Activated CD4-positive, alpha-beta T cell treated with anti-CD3 and anti-CD28 coated beads, Interleukin-2, amount 10 ng/mL, durations not matched to agents 24 days and 14 days (primary cell): ENCODE data around the gene SCN4A. TPM values are rescaled to one million over a fixed set of nuclear protein-coding genes. Genes with fewer than 3 reads are reported as not detected.
"Not testable (repeated sequence)": the region's sequence is repeated elsewhere in the genome, so short reads cannot be mapped to it uniquely, and the experiment has no call there.

Source experiments
- DNase-seq: peaks from one replicate; pipeline ENCODE4 v3.0.0; 2022
- H3K27ac Mint-ChIP-seq: one replicate; pipeline ENCODE4 v1.8.0; 2022; ENCODE audit warnings: mild to moderate bottlenecking, mixed read lengths
- H3K27me3 Mint-ChIP-seq: one replicate; pipeline ENCODE4 v1.8.0; 2022; ENCODE audit warnings: mixed read lengths
- H3K36me3 Mint-ChIP-seq: one replicate; pipeline ENCODE4 v1.8.0; 2022; ENCODE audit warnings: low read depth, mild to moderate bottlenecking, mixed read lengths
- H3K4me1 Mint-ChIP-seq: one replicate; pipeline ENCODE4 v1.8.0; 2021; ENCODE audit warnings: mixed read lengths
- H3K4me3 Mint-ChIP-seq: one replicate; pipeline ENCODE4 v1.8.0; 2022; ENCODE audit warnings: mild to moderate bottlenecking, moderate library complexity, mixed read lengths
- H3K9me3 Mint-ChIP-seq: one replicate; pipeline ENCODE4 v1.8.0; 2021; ENCODE audit warnings: mixed read lengths
- intact Hi-C: fragments of 100-400 bp; cut with micrococcal nuclease; formaldehyde crosslinking; loops from one replicate; pipeline ENCODE4 v1.15.1; 2023
- total RNA-seq: library from RNA; stranded (reverse); gene quantifications from 2 replicates; pipeline ENCODE4 v1.2.3, GENCODE V29; 2022

Gene SCN4A
- total RNA-seq, 1 donor from 2014 or later = 0.40 TPM

DNA sequence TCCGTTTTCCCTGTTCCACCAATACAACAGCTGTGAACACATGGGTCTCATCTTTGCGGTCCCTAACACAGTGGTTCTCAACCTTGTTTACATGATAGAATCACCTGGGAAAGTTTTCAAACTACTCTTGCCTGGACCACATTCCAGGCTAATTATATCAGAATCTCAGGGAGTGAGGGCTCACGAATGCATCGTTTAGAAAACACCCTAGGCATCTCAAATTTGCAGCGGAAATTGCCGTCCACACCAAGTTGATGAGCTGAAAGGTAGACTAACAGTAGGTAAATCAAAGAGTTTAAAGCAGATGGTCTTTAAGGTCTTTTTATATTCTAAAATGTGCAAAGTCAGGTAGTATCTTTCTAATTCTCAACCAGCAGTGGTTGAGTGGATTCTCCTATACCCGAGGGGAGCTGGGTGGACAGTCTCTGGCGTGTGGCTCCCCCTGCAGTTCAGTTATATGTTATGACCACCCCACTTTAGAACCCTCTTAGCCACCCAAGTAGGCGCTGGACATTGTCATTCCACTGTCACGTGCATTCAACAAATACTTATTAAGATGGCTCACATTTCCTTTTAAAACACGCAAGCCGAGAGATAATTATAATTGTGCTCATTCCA, 65.4 kb downstream of the SCN4A start:
- H3K27ac Mint-ChIP-seq, intact Hi-C loops, DNase-seq, H3K9me3 Mint-ChIP-seq, H3K4me1 Mint-ChIP-seq, H3K36me3 Mint-ChIP-seq, H3K4me3 Mint-ChIP-seq: not testable (repeated sequence)
- H3K27me3 Mint-ChIP-seq = peaks cover 11% of the 10 kb centered on the region

DNA sequence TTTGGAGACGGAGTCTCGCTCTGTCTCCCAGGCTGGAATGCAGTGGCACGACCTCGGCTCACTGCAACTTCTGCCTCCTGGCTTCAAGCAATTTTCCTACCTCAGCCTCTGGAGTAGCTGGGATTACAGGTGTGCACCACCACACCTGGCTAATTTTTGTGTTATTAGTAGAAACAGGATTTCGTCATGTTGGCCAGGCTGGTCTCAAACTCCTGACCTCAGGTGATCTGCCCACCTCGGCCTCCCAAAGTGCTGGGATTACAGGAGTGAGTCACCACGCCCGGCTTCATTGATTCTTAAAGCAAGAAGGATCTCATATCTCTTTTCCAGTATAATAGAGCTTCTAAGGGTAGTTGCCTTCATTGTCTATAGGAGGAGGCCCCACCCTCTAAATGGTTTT, 67.9 kb downstream of the SCN4A start:
- peaks cover 17% of the 10 kb centered on the region for H3K27me3 Mint-ChIP-seq
- H3K4me1 Mint-ChIP-seq, H3K36me3 Mint-ChIP-seq, H3K4me3 Mint-ChIP-seq, intact Hi-C loops, H3K9me3 Mint-ChIP-seq, DNase-seq, H3K27ac Mint-ChIP-seq: not testable (repeated sequence)

DNA sequence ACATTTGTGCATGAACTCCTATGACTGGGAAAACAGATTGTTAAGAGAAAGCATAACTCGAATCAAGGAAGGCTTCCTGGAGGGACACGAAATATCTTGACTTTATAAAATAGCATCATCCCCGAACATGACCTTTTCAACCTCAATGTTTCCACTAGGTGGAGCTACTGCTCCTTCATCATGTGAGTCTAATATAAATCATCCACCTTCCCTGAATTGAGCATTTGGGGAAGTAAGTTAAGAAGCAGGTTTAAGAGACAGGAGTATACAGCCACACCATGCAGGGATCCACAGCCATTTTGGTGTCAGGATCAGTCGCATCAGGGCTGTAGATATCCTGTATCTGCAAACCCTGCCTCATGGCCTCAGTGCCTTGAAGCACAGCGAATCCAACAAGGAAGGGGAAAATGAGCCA, 68.9 kb downstream of the SCN4A start:
- H3K36me3 Mint-ChIP-seq, intact Hi-C loops, H3K4me3 Mint-ChIP-seq, H3K9me3 Mint-ChIP-seq, H3K27ac Mint-ChIP-seq: not testable (repeated sequence)
- H3K27me3 Mint-ChIP-seq = peaks cover 17% of the 10 kb centered on the region
- peak; percentile 81 for DNase-seq
- peaks cover 10% of the 10 kb centered on the region for H3K4me1 Mint-ChIP-seq

GRCh38 chr17:63901971-63902370, 70.7 kb downstream of the SCN4A start:
- Mint-ChIP-seq H3K4me1 (peaks cover 10% of the 10 kb centered on the region), H3K27me3 (peaks cover 14% of the 10 kb centered on the region)
- H3K9me3 Mint-ChIP-seq, H3K27ac Mint-ChIP-seq, DNase-seq, H3K4me3 Mint-ChIP-seq, H3K36me3 Mint-ChIP-seq, intact Hi-C loops: not testable (repeated sequence)

- H3K9me3 Mint-ChIP-seq, H3K4me3 Mint-ChIP-seq, H3K36me3 Mint-ChIP-seq, intact Hi-C loops, H3K27ac Mint-ChIP-seq: not testable (repeated sequence)
- Mint-ChIP-seq H3K4me1 (peaks cover 10% of the 10 kb centered on the region), H3K27me3 (peaks cover 13% of the 10 kb centered on the region)
- DNase-seq = peak; percentile 76
These were observed 73.6 kb downstream of the SCN4A start for GRCh38 chr17:63898899-63899798.

GRCh38 chr17:63896524-63897354, 76.0 kb downstream of the SCN4A start, which contains the start of gene CSH1:
TSS of gene CSH1 (minus strand) at chr17:63896574. CDS start at chr17:63896511, 63 bp downstream.
- peaks cover 24% of the 10 kb centered on the region for H3K27me3 Mint-ChIP-seq
- H3K27ac Mint-ChIP-seq, DNase-seq, H3K36me3 Mint-ChIP-seq, H3K9me3 Mint-ChIP-seq, H3K4me3 Mint-ChIP-seq, intact Hi-C loops, H3K4me1 Mint-ChIP-seq: not testable (repeated sequence)

DNA sequence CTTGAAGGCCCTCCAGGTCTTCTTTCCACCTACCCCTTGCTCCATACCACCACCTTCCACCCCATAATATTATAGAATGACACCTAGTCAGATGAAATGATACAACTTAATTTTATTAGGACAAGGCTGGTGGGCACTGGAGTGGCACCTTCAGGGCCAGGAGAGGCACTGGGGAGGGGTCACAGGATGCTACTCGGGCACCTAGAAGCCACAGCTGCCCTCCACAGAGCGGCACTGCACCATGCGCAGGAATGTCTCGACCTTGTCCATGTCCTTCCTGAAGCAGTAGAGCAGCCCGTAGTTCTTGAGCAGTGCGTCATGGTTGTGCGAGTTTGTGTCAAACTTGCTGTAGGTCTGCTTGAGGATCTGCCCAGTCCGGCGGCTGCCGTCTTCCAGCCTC, 77.9 kb downstream of the SCN4A start:
- DNase-seq = not testable (repeated sequence)

DNA sequence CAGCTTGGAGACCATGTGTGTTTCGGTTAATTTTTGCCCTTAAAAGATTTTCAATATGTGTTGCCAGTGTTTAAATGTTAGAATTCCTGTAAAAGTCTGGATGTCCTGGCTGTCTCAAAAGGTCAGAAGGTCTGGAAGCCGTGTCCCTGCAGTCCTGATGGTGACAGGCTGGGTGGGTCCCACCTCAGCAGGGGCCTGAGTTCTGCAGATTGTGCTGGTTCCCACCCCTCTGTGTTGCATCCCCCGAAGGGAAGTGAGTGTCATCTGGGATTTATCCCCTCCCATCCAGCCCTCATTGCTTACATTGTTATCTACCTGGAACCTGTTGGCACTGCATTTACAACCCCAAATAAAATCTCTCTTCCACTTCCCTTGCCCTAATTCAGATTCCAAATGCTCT, 78.7 kb downstream of the SCN4A start:
- H3K36me3 Mint-ChIP-seq, DNase-seq, H3K4me1 Mint-ChIP-seq, H3K9me3 Mint-ChIP-seq, H3K27ac Mint-ChIP-seq, intact Hi-C loops, H3K4me3 Mint-ChIP-seq: not testable (repeated sequence)
- peaks cover 26% of the 10 kb centered on the region for H3K27me3 Mint-ChIP-seq

More for the DNA sequence above, 77.9 kb downstream of the SCN4A start:
- intact Hi-C loops, H3K27ac Mint-ChIP-seq, H3K4me3 Mint-ChIP-seq, H3K36me3 Mint-ChIP-seq, H3K4me1 Mint-ChIP-seq, H3K9me3 Mint-ChIP-seq: not testable (repeated sequence)
- H3K27me3 Mint-ChIP-seq = peaks cover 23% of the 10 kb centered on the region

DNA sequence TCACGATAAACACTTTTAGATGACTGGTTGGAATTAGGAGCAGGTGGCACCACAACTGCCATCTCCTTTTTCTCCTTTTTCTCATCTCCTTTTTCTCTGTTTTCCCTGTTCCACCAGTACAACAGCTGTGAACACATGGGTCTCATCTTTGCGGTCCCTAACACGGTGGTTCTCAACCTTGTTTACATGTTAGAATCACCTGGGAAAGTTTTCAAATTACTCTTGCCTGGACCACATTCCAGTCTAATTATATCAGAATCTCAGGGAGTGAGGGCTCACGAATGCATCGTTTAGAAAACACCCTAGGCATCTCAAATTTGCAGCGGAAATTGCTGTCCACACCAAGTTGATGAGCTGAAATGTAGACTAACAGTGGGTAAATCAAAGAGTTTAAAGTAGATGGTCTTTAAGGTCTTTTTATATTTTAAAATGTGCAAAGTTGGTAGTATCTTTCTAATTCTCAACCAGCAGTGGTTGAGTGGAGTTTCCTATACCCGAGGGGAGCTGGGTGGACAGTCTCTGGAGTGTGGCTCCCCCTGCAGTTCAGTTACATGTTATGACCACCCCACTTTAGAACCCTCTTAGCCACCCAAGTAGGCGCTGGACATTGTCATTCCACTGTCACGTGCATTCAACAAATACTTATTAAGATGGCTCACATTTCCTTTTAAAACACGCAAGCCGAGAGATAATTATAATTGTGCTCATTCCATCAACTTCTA, 80.2 kb downstream of the SCN4A start:
- intact Hi-C loops, DNase-seq, H3K4me1 Mint-ChIP-seq, H3K27ac Mint-ChIP-seq, H3K4me3 Mint-ChIP-seq, H3K36me3 Mint-ChIP-seq, H3K9me3 Mint-ChIP-seq: not testable (repeated sequence)
- H3K27me3 Mint-ChIP-seq = peaks cover 35% of the 10 kb centered on the region

GRCh38 chr17:63889026-63889848, 83.5 kb downstream of the SCN4A start:
- DNase-seq = peak; percentile 78
- H3K4me3 Mint-ChIP-seq = not testable (repeated sequence)

More at GRCh38 chr17:63889026-63889848, 83.5 kb downstream of the SCN4A start:
- H3K4me1 Mint-ChIP-seq, H3K36me3 Mint-ChIP-seq, H3K9me3 Mint-ChIP-seq, intact Hi-C loops, H3K27ac Mint-ChIP-seq: not testable (repeated sequence)
- H3K27me3 Mint-ChIP-seq = peaks cover 42% of the 10 kb centered on the region
